AG08396 (cell line): Measurements from ENCODE around the gene PRELP.
A peak's percentile ranks its signal among the peaks of the same experiment; 100 is the strongest.

ENCODE experiments used
- DNase-seq: peaks from one replicate; pipeline ENCODE4 v3.0.0; 2012; ENCODE audit warnings: low spot score, mixed read lengths

The PRELP gene

DNA sequence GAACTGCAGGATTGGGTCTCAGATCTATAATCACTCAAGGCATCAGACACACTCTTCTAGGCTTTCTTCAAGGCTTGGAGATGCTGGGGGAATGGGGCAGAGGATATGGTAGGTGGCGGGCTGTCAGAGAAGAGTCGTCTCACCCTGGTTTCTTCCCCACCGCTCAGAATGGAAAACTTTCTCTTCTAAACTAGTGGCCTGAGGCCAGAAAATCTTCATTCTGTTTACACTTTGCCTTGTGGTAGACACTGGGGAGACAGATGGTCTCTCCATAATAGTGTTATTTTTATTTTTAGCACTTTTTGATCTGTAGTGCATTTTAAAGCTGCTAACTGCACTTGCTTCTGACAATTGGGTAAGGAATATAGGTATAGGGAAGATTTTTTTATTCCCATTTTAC lies 2.6 kb downstream of the PRELP start:
- DNase-seq = no peak

DNA sequence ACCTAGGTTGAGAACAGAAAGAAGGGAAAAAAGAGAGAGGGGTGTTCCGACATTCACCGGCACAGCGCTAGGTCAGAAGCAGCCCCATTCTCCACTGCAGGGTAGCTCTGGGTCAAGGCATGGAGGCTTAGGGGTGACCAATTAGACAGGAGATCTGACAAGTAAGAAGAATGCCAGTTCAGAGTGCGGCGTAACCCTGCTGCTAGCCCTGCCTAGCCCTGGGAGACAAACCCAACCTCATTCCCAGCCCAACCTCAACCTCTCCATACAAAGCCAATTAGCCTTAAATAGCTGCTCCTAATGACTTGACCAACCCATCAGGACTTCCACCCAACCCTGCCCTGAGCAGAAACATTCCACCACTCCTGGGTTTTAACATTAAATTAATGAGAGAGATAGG lies 3.4 kb downstream of the PRELP start:
- DNase-seq = no peak

DNA sequence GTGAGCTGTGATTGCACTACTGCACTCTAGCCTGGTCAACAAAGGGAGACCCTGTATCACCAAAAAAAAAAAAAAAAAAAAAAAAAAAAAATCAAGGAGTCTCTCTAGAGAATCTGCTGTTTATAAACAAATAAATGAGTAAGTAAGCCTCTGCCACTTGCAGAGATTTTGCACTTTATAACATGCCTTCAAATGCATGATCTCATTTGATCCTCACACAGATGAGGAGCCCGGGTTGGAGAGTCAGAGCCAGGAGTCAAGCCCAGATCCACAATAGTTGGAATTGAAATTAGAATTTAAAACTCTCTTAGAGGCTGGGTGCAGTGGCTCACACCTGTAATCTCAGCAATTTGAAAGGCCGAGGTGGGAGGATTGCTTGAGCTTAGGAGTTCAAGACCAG lies 4.0 kb downstream of the PRELP start:
- DNase-seq = no peak

DNA sequence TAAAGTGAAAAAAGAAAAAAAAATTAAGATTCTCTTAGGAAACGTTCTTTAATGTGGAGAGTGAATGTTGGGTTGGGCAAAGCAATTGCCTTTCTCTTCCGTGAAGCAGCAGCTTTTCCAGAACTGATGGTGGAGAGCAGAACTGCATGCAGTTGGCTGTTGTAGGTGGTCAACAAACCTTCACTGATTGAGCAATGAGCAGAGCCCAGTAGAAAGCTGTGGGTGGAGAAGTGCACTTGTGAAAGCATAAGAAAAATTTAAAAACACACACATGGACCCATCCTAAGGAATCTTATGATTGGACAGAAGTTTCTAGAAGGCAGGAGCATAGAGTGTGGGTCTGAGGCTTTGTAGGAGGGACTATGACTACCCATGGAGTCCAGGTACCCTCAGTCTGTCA lies 4.5 kb downstream of the PRELP start:
- peak; percentile 52 for DNase-seq

DNA sequence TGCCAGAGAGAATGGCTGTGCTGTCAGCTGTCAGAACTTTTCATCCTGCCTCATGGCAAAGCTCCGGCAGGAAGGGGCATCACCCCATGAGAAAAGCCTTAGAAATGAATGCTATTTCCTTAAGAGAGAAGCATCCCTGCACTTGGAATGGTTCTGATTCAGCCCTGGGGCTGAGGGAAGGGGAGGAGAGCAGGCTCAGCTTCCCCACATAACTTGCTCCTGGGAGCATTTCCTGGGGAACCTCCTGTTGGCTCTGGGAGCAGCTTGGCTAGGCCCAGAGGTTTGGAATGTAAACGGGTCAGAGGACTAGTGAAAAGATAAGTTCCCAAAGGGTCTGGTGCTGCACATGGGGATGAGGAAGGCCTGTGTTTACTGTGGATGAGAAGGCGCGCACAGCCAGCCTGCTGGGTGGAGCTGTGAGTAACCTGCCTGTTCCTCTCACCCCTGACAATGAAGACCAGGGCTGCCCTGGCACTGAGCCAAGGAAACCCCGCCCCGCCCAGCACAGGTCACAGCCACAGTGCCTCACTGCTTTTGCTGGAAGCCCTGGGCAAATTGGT lies 5.0 kb downstream of the PRELP start:
- DNase-seq = peak; percentile 85

DNA sequence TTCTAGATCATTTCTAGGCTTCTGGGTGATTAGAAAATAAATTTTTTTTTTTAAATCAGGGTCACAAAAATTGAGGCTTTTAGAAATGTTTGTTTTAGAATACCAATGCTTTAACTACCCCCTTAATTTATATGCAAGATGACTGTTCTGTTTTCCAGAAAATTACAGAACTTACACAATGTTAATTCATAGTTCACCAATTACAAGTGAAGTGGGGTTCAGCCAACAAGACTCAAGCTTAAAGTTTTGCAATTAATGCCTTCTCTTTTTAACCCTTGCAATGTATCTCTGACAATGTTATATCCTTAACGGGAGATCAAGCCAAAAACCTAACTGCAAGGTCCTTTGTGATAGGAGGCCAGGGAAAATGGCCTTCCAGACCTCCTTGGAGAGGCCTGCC lies 5.6 kb downstream of the PRELP start:
- DNase-seq = no peak

DNA sequence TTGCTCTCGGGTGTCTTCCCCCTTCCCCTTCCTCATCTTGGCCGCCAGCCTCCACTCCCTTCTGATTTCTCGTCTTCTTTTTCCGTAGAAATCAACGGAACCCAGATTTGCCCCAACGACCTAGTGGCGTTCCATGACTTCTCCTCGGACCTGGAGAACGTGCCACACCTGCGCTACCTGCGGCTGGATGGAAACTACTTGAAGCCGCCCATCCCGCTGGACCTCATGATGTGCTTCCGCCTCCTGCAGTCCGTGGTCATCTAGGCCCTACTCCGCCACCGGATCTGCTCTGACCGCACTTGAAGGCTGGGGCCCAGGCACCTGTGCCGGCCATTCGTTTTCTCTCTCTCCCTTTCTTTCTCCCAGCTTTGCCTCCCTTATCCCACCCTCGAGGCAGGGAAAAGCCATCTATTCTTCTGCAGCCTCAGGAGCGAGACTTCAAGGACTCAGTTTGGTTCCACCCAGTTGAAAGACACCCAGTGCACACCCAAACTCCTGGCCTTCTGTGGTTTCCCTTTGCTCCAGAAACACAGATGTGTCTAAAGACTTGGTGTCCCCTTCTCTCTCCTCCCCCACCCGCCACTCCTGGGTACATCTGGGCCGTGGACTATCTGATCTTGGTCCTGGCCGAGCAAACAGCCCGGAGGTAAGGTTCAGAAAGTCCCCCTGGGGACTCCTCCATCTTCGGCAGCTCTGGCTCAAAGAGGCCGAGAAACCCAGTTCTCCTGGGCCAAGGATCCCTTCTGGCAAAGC lies 11.2 kb downstream of the PRELP start:
- no peak for DNase-seq

DNA sequence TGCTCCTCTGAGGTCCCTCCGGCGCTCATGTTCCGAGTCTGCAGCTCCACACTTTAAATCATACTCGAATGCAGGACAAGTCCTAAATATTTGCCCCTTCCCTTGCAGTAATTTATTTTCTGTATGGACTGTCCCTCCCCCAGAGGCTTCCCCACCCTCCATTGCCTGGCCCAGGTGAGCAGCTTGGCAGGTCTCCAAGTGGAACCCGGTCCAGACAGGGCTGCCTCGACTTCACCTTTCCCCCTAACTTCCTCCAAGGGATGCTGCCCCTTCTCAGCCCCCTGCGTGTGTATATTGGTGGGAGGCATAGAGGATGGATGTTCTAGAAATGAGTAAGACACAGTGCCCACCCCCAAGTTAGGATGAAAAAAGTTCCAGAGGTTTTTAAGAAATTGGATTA lies 12.9 kb downstream of the PRELP start:
- no peak for DNase-seq

DNA sequence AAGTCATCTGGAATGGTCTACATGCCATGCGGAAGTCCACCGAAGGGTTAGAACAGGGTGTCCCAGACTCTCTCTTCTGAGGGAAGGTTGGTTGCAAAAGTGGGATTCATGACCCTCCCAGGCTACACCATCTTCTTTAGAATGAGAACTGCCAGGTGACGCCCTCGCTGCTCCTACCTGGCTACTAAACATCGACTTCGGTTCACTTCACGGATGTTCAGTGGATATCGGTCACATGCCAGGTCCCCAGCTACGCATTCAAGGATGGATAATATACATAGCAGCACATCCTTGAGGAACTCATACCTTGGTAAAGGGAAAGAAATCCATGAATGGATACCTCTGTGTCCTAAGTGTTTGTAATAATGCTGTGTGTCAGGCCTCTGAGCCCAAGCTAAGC lies 15.0 kb downstream of the PRELP start:
- no peak for DNase-seq

DNA sequence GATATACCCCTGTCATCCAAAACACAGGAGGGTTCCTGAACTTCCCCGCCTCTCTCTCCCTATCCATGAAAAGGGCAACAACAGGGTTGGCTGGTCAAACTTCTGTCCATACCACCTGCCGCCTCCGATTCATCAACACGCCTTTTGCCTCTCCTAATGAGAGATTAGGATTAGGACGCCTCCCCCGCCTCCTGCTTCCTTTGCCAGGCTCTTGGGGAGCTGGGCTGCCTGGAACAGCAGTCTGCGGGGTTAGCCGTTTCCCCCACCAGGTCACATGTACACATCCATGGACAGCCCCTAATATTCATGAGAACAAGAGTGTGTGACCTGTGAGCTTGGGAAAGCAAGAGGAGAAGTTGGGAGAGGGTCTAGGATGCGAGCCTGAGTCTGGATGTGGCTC lies 16.1 kb downstream of the PRELP start:
- DNase-seq = no peak

DNA sequence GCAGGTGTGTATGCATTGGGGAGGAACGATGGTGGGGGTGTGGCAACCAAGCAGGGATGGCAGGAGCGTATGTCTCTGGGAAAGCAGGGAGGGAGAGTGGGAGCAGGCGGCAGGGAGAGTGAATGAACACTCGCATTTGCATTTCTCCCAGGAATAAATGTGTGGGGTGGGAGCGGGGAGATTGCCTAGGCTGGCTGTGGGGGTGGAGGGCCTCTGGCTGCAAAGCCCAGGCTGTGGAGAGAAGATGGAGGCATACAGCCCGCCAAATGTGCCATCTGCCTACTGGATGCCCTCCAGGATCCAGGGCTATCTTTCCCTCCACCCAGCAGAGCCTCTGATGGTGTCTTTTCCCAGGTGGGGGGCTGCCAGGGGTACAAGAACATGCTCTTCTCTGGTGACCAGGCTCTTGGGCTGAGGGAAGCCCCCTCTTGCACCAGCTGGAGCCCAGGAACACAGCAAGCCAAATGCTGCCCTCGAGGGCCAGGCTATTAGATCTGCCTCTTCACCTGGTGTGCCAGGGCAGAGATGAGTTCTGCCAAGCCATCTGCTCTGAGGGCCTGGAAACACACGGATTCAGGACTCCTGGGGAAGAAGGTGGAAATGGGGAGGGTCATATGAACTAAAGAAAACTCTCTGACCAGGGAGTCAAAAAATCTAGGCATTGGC lies 16.6 kb downstream of the PRELP start:
- DNase-seq = no peak

DNA sequence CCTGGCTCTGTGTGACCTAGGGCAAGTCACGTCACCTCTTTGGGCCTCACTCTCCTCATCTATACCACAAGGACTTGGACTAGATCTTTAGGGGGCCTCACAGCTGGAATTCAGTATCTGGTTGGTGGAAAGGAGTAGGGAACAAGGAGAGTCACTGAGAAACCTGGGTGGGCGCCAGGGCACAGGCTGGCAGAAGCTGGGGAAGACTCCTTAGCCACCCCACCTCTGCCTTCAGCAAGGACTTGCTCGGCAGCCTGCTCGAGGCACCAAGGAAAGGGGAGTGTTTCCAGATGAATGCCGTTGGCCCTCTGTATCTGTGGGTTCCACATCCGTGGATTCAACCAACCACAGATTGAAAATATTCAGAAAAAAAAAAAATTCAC lies 17.1 kb downstream of the PRELP start:
- DNase-seq = no peak

DNA sequence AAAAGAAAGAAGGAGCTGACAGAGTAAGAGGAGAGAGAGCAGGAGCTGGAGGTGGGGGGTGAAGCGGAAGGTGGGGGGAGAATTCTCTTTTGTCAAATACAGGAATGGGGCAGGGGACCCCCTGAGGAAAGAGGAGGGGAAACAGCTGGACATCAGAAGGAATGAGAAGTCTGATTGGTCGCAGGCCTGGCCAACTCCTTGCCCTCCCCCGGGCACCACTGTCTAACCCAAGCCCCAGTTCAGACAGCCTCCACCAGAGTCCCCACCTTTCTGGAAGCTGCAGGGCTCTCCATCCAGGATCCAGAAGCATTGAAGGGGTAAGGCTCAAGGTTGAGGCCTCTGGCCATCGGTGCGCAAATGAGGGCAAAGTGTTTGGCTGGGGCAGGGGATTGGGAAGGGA lies 18.3 kb downstream of the PRELP start, which contains the start of gene OPTC:
Gene OPTC, plus strand, starts transcription at position 253 of the 400 bp plus-strand sequence. CDS start 1,853 bp downstream, outside the sequence.
- DNase-seq = no peak

DNA sequence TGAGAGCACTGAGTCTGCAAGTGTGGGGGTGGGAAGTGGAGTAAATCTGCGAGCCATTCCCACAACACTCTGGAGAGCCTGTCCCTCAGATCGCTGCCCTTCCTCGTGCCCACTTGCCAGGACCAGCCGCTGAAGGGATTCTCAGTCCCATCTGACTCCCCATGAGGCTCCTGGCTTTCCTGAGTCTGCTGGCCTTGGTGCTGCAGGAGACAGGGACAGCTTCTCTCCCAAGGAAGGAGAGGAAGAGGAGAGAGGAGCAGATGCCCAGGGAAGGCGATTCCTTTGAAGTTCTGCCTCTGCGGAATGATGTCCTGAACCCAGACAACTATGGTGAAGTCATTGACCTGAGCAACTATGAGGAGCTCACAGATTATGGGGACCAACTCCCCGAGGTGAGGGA lies 20.2 kb downstream of the PRELP start:
- DNase-seq = no peak

DNA sequence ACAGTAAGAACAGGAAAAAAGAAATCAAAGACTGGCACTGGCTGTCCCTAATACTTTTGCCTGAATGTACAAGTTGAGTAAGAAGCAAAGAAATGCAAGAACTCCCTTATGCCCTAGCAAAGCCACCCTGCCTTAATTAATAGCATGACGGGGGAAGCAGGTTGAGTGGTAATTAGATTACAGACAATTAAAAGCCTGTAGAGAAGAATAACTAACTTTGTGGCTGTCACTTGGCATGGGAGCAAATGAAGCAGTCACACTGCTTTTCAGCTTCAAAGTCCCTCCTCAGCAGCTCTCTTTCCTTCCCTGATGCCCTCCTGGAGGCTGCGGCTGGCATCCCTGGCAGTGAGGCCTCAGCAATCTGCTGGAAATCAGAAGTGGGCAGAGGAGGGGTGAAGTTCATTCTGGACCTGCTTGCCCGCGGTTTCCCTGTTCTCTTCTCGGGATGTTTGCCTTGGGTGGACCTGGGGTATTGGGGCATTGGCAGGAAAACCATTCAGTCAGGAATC lies 21.7 kb downstream of the PRELP start:
- no peak for DNase-seq

DNA sequence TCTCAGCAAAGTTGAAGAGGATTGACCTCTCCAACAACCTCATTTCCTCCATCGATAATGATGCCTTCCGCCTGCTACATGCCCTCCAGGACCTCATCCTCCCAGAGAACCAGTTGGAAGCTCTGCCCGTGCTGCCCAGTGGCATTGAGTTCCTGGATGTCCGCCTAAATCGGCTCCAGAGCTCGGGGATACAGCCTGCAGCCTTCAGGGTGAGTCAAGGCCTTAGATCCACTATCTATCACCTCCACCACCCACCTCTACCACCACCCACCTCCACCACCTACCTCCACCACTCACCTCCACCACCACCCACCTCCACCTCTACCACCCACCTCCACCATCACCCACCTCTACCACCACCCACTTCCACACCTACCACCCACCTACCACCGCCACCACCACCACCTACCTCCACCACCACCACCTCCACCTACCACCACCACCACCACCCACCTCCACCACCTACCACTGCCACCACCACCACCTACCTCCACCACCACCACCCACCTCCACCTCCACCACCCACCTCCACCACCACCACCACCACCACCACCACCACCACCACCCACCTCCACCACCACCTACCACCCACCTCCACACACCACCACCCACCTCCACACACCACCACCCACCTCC lies 24.2 kb downstream of the PRELP start:
- no peak for DNase-seq

DNA sequence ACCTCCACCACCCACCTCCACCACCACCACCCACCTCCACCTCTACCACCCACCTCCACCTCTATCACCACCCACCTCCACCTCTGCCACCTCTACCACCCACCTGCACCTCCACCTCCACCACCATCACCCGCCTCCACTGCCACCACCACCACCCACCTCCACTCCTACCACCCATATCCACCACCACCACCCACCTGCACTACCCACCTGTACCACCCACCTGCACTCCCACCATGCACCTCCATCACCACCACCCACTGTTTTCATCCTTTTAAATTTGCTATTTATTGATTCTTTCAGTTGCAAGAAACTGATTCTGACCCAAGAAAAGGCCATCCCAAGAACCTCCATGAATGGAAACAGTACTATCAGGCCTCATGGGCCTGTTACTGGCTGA lies 24.7 kb downstream of the PRELP start:
- DNase-seq = no peak

DNA sequence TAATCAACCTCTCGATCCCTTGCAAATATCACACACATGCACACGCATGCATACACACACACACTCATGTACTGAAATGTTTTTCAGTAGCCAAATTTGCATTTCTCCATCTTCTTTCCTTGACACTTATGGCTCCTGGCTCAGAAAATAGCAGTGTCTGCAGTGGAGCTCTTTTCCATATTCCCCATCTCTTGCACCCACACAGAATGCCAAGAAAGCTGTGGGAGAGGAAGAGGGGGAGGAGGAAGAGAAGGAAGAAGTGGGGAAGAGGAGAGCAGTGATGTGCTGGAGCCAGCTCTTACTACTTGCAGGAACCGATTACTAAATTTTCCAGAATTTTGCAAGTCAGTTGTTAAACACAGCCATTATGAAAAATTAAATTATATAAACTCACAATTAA lies 28.2 kb downstream of the PRELP start:
- DNase-seq = no peak

DNA sequence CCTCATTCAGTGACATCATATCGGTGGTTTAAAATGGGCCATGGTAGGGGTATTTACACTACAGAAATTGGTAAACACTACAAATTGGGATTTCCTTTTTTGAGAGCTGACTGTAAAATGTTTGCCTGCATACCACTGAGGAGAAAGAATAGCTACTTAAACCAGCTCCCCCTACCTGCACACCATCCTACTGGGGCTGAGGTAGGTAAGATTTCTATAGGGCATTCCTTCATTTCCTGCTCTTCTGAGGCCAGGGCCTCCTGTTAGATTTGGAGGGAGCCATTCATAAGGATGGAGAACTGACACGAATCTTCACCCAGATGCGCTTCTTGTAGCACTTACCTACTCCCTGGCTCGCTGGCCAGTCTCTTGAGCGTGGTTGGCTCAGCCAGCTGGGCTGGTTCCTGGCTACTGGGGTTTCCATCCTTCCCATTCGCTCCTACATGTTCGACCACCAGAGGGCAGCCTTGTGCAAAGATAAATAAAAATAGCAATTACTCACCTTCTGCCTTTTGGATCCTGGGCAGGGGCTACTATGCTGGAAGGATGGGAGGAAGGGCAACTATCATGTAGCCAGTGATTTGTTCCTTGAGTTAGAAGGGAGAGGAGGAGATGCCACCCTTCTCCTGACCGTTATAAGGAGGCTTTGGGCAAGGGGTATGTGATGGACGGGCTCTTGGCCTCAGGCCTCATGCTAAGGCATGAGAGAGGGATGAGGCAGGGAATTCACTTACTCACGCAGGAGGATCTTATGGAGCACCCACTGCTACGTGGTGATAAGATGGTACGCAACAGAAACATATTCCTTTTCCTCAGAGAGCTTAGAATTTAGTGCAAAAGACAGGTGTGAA lies 29.0 kb downstream of the PRELP start:
- peak; percentile 88 for DNase-seq

DNA sequence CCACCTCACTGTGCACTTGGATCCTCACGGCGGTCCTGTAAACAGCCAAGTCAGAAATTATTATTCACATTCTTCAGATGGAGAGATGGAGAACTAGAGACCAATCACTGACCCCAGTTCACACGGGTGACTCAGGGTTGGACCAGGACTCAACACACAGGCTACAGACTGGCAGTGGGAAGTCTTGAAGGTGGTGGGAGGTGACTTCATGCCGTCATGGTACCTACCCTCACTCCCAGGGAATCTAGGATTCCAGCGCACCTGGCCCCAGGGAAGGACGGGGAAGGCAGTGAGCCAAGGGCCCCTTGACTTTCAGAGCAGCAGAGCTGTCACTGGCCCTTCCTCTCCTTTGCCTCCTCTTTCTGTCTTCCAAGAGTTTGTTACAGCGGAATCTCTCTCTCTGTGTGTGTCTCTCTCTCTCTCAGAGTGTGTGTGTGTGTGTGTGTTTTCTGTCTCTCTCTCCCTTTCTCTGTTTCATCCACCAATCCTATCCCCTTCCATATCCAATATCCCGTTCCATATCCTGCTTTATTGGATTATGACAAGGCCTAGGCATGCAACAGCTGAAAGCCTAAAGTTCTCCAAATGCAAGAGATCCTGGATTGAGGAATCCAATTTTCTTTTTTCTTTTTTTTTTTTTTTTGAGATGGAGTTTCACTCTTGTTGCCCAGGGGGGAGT lies 30.1 kb downstream of the PRELP start:
- DNase-seq = no peak
